Astrocyte (in vitro differentiated cells and primary cell): ENCODE data around the gene METTL1. TPM values are rescaled to one million over a fixed set of nuclear protein-coding genes. Genes with fewer than 3 reads are reported as not detected.

Experiments
- DNase-seq: peaks from one replicate; pipeline ENCODE4 v3.0.0-alpha.2; 2010; ENCODE audit warnings: low read depth
- FAIRE-seq: peaks from 2 replicates; lab custom pipeline; 2011; peaks lifted over from hg19 to GRCh38; lab: Jason Lieb, UNC
- H2AFZ ChIP-seq: 2 replicates; pipeline ENCODE4 v1.6.0; 2012; ENCODE audit warnings: low read depth, low read length, inconsistent platforms
- H3K27ac ChIP-seq: 2 replicates; pipeline ENCODE4 v1.5.1; 2011; ENCODE audit warnings: low read depth, low read length, inconsistent platforms
- H3K27me3 ChIP-seq: 2 replicates; pipeline ENCODE4 v1.6.0; 2011; ENCODE audit warnings: low read length, inconsistent platforms; ENCODE audit not compliant: insufficient read depth
- H3K36me3 ChIP-seq: 2 replicates; pipeline ENCODE4 v1.5.1; 2011; ENCODE audit warnings: low read length, inconsistent platforms; ENCODE audit not compliant: insufficient read depth
- H3K4me1 ChIP-seq: 2 replicates; pipeline ENCODE4 v1.5.1; 2011; ENCODE audit warnings: low read length, inconsistent platforms; ENCODE audit not compliant: insufficient read depth
- H3K4me2 ChIP-seq: 2 replicates; pipeline ENCODE4 v1.6.0; 2012; ENCODE audit warnings: low read length, inconsistent platforms
- H3K4me3 ChIP-seq: 2 replicates; pipeline ENCODE4 v1.5.1; 2011; ENCODE audit warnings: low read depth, mild to moderate bottlenecking, low read length, inconsistent platforms; ENCODE audit not compliant: insufficient read depth
- H3K79me2 ChIP-seq: 2 replicates; pipeline ENCODE4 v1.6.0; 2012; ENCODE audit warnings: mild to moderate bottlenecking, low read length, inconsistent platforms; ENCODE audit not compliant: insufficient read depth
- H3K9ac ChIP-seq: 2 replicates; pipeline ENCODE4 v1.6.0; 2012; ENCODE audit warnings: mild to moderate bottlenecking, low read length, inconsistent platforms
- H3K9me3 ChIP-seq: 2 replicates; pipeline ENCODE4 v1.5.1; 2012; ENCODE audit warnings: low read depth, mild to moderate bottlenecking, low read length, inconsistent platforms; ENCODE audit not compliant: insufficient read depth
- H4K20me1 ChIP-seq: 2 replicates; pipeline ENCODE4 v1.6.0; 2012; ENCODE audit warnings: low read length, inconsistent platforms; ENCODE audit not compliant: insufficient read depth
- H3K27ac Mint-ChIP-seq: one replicate; pipeline ENCODE4 v1.8.0; 2021; ENCODE audit warnings: mild to moderate bottlenecking, mixed read lengths; ENCODE audit not compliant: unreplicated experiment
- H3K27me3 Mint-ChIP-seq: one replicate; pipeline ENCODE4 v1.8.0; 2021; ENCODE audit warnings: low read depth, mixed read lengths; ENCODE audit not compliant: unreplicated experiment
- H3K36me3 Mint-ChIP-seq: one replicate; pipeline ENCODE4 v1.8.0; 2021; ENCODE audit warnings: low read depth, mixed read lengths; ENCODE audit not compliant: unreplicated experiment
- H3K4me1 Mint-ChIP-seq: one replicate; pipeline ENCODE4 v1.8.0; 2021; ENCODE audit warnings: low read depth, mixed read lengths; ENCODE audit not compliant: unreplicated experiment
- H3K4me3 Mint-ChIP-seq: one replicate; pipeline ENCODE4 v1.8.0; 2021; ENCODE audit warnings: mild to moderate bottlenecking, moderate library complexity, mixed read lengths; ENCODE audit not compliant: unreplicated experiment
- H3K9me3 Mint-ChIP-seq: one replicate; pipeline ENCODE4 v1.8.0; 2021; ENCODE audit warnings: mild to moderate bottlenecking, mixed read lengths; ENCODE audit not compliant: unreplicated experiment
- EZH2 ChIP-seq: IDR thresholded peaks from 2 replicates; pipeline ENCODE4 v1.6.1; 2012; ENCODE audit warnings: mild to moderate bottlenecking, low read length, inconsistent platforms; ENCODE audit not compliant: insufficient read depth
- total RNA-seq: library from RNA; stranded (reverse); gene quantifications from 2 replicates; pipeline ENCODE4 v1.2.1, GENCODE V29; 2021
- TF ChIP-seq, protein P1 (sequence below): IDR thresholded peaks from 2 replicates; pipeline ENCODE4 v1.5.1; 2011; ENCODE audit warnings: low read depth, mild to moderate bottlenecking, inconsistent platforms, low read length, moderate library complexity; ENCODE audit not compliant: insufficient read depth

METTL1 gene
- total RNA-seq, 1 donor from 2014 or later = 21.1 TPM

DNA sequence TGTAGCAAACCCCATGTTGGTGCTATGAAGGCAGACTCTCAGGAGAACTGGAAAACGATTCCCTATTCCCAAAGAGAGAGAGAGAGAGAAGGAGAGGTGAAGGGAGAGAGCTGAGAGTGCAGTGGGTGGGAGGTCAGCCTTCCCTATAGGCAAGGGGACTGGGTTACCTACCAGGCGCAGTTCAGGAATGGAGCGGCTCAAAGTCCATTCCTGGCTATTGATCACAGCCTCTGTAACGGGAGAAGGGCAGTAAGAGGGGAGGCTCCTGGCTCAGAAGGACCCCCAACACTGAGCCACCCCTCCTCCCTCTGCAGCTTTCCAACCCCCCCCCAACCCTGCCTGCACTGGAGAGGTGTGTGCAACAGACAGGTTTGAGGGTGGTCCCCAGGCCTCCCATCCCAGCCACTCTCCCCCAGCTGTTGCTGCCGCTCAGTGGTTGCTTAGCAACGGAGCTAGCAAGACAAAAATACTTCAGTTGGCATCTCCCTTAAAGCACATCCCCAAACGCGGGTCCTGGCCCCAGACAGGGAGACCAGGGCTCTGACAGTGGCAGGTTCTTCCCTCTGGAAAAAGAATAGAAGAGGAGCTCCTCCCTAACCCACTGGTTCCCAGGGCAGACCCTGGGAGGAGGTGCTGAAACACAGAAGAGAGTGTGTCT, 36.6 kb downstream of the METTL1 start:
- Mint-ChIP-seq H3K27me3 (peaks cover 72% of the 10 kb centered on the region), H3K27ac (peak overlapping the region; percentile 72), H3K4me1 (peaks cover 19% of the 10 kb centered on the region), H3K4me3 (peak overlapping the region; percentile 65), H3K9me3 (peaks cover 5% of the 10 kb centered on the region), H3K36me3 (peaks cover 3% of the 10 kb centered on the region)
- Histone ChIP-seq H3K27me3 (peaks cover 65% of the 10 kb centered on the region), H3K4me3 (peak overlapping the region; percentile 41), H3K79me2 (no peaks in the 10 kb centered on the region), H3K9ac (no peak overlapping the region), H2AFZ (peak overlapping the region; percentile 46), H3K4me2 (peak overlapping the region; percentile 79), H4K20me1 (peaks cover 9% of the 10 kb centered on the region), H3K4me1 (peaks cover 11% of the 10 kb centered on the region), H3K9me3 (no peaks in the 10 kb centered on the region), H3K36me3 (no peaks in the 10 kb centered on the region), H3K27ac (no peak overlapping the region)
- FAIRE-seq (no peak), DNase-seq (no peak)
- TF ChIP-seq, protein P1, sequence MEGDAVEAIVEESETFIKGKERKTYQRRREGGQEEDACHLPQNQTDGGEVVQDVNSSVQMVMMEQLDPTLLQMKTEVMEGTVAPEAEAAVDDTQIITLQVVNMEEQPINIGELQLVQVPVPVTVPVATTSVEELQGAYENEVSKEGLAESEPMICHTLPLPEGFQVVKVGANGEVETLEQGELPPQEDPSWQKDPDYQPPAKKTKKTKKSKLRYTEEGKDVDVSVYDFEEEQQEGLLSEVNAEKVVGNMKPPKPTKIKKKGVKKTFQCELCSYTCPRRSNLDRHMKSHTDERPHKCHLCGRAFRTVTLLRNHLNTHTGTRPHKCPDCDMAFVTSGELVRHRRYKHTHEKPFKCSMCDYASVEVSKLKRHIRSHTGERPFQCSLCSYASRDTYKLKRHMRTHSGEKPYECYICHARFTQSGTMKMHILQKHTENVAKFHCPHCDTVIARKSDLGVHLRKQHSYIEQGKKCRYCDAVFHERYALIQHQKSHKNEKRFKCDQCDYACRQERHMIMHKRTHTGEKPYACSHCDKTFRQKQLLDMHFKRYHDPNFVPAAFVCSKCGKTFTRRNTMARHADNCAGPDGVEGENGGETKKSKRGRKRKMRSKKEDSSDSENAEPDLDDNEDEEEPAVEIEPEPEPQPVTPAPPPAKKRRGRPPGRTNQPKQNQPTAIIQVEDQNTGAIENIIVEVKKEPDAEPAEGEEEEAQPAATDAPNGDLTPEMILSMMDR = no peak
- no peak for TF ChIP-seq EZH2

DNA sequence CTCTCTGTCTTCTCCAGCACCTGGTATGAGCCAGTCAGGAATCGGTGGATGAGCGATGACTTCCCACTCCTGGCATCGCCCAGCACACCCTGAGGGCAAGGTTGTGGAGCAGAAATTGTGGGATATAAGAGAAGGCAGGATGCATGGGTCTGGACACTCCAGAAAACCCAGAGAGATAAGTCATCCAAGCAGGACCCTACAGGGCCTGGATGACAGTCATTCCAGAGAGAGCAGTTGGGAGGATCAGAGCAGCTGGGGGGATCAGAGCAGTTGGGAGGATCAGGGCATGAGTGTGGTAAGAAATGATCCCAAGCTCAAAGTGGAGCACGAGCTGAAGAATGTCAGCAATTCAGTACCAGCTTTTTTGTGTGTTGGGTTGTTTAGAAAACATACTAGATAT, 37.3 kb downstream of the METTL1 start:
- no peaks in the 10 kb centered on the region for H3K36me3 ChIP-seq
- FAIRE-seq (no peak), DNase-seq (no peak)
- TF ChIP-seq, protein P1 = no peak
- TF ChIP-seq EZH2 = no peak
- H4K20me1 ChIP-seq = peaks cover 11% of the 10 kb centered on the region
- H3K9me3 Mint-ChIP-seq = peaks cover 5% of the 10 kb centered on the region
- H3K27me3 Mint-ChIP-seq = peaks cover 73% of the 10 kb centered on the region
- no peaks in the 10 kb centered on the region for H3K79me2 ChIP-seq
- H3K27ac ChIP-seq = no peak overlapping the region
- peaks cover 19% of the 10 kb centered on the region for H3K4me1 Mint-ChIP-seq
- peaks cover 3% of the 10 kb centered on the region for H3K36me3 Mint-ChIP-seq
- H3K27ac Mint-ChIP-seq = peak overlapping the region; percentile 88
- H3K27me3 ChIP-seq = peaks cover 65% of the 10 kb centered on the region
- no peak overlapping the region for H3K4me3 ChIP-seq
- H3K4me3 Mint-ChIP-seq = peak overlapping the region; percentile 65
- no peaks in the 10 kb centered on the region for H3K9me3 ChIP-seq
- no peak overlapping the region for H3K9ac ChIP-seq
- H2AFZ ChIP-seq = no peak overlapping the region
- H3K4me2 ChIP-seq = no peak overlapping the region
- H3K4me1 ChIP-seq = peaks cover 11% of the 10 kb centered on the region

DNA sequence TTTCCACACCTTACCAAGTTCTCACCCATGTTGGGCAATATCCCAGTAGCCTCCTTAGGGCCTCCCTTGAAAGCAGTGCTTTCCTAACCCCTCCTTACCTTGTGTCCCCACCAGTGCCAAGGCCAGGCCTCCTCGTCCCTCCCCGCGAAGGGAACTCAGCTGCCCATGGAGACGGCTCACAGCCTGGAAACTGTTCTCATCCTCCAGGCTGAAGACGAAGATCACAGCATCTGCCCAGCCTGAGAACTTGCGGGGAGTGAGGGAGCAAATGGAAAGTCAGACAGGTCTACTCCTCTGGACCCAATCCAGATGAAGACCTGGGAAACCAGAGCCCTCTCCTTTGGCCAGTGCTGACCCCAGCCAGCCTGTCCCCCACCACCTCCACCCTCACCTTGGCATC, 38.0 kb downstream of the METTL1 start:
- Histone ChIP-seq H3K9me3 (no peaks in the 10 kb centered on the region), H3K79me2 (no peaks in the 10 kb centered on the region), H3K9ac (no peak overlapping the region), H3K4me3 (no peak overlapping the region), H3K27me3 (peaks cover 60% of the 10 kb centered on the region), H2AFZ (no peak overlapping the region), H4K20me1 (peaks cover 11% of the 10 kb centered on the region), H3K4me2 (no peak overlapping the region), H3K27ac (no peak overlapping the region), H3K4me1 (peaks cover 11% of the 10 kb centered on the region), H3K36me3 (no peaks in the 10 kb centered on the region)
- Mint-ChIP-seq H3K27me3 (peaks cover 72% of the 10 kb centered on the region), H3K27ac (no peak overlapping the region), H3K4me3 (no peak overlapping the region), H3K9me3 (peaks cover 5% of the 10 kb centered on the region), H3K4me1 (peaks cover 16% of the 10 kb centered on the region), H3K36me3 (peaks cover 6% of the 10 kb centered on the region)
- FAIRE-seq (no peak), DNase-seq (no peak)
- TF ChIP-seq, protein P1 = no peak
- no peak for TF ChIP-seq EZH2
